Aorta (tissue), 5 donors: ENCODE measurements around the gene PODN. TPM values are rescaled to one million over a fixed set of nuclear protein-coding genes. Genes with fewer than 3 reads are reported as not detected.

ENCODE experiments used
- ATAC-seq: fragments of 200-7000 bp; cut with Tn5 transposase; one replicate; pipeline ENCODE4 v1.9.1; 2022; ENCODE audit warnings: moderate library complexity; ENCODE audit not compliant: low FRiP score
- DNase-seq, 2 donors: peaks; one replicate each; pipeline ENCODE4 v3.0.0-alpha.2; 2020
- H3K27ac ChIP-seq, 2 donors: one replicate each; pipeline ENCODE4 v1.5.1; 2013; ENCODE audit warnings: low read length in 2 of 2, mild to moderate bottlenecking in 2 of 2, moderate library complexity in 2 of 2, control low read depth in 1 of 2, inconsistent platforms in 1 of 2, low read depth in 1 of 2
- H3K27me3 ChIP-seq, 2 donors: one replicate each; pipeline ENCODE4 v1.6.1; 2013; ENCODE audit warnings: control low read depth in 1 of 2, low read length in 1 of 2, mild to moderate bottlenecking in 1 of 2, moderate library complexity in 1 of 2; ENCODE audit not compliant: insufficient read depth in 2 of 2, control insufficient read depth in 1 of 2
- H3K36me3 ChIP-seq, 2 donors: one replicate each; pipeline ENCODE4 v1.6.1; 2013; ENCODE audit warnings: control low read depth in 1 of 2, low read length in 1 of 2, mild to moderate bottlenecking in 1 of 2; ENCODE audit not compliant: insufficient read depth in 2 of 2, control insufficient read depth in 1 of 2
- H3K4me1 ChIP-seq, 2 donors: one replicate each; pipeline ENCODE4 v1.6.1; 2013; ENCODE audit warnings: low read length in 2 of 2, control low read depth in 1 of 2, mild to moderate bottlenecking in 1 of 2, moderate library complexity in 1 of 2; ENCODE audit not compliant: insufficient read depth in 2 of 2, control insufficient read depth in 1 of 2
- H3K4me3 ChIP-seq, 2 donors: one replicate each; pipeline ENCODE4 v1.5.1; 2013; ENCODE audit warnings: low read length in 2 of 2, control low read depth in 1 of 2, mild to moderate bottlenecking in 1 of 2
- H3K9me3 ChIP-seq: one replicate; pipeline ENCODE4 v1.6.1; 2013; ENCODE audit warnings: mild to moderate bottlenecking, low read length; ENCODE audit not compliant: control insufficient read depth
- WGBS, 2 donors: extraction: QIAGEN DNeasy Blood & Tissue Kit; methylation state at CpG; one replicate each; pipeline ENCODE4 v1.1.7; 2013; 5-methylcytosine and 5-hydroxymethylcytosine counted together
- intact Hi-C, 2 donors: fragments of 100-400 bp; cut with DNase I; formaldehyde crosslinking; loops; one replicate each; pipeline versions ENCODE4 v1.14.2 to v1.15.0; 2022
- polyA plus RNA-seq, 2 donors: library from polyadenylated mRNA; stranded (reverse); fragments of 200-250 nt; gene quantifications; one replicate each; pipeline ENCODE4 v1.2.3, GENCODE V29; 2013
- total RNA-seq, 2 donors: library from RNA; stranded (reverse); fragmentation: NEBNext Ultra II Directional; extraction: Animal tissue kit (Norgen Biotek cat#: 25700); gene quantifications; one replicate each; pipeline ENCODE4 v1.2.1, GENCODE V29; 2021
- donor health status: healthy with polysubstance abuse.
- donor health status: Bipolar disorder and iron deficiency.
- donor health status: DM: no; HTN: no; CAD: no.
- donor health status: DM: no; HTN: no; CAD: no.
- donor health status: DM: yes; HTN: yes; CAD: no.

Gene PODN
- total and polyA plus RNA-seq, 4 donors, result 14.3 to 152 (median 53.8) TPM

GRCh38 chr1:53069265-53069662 is 7.3 kb downstream of the PODN start:
- WGBS, 2 donors, result 89 to 90% methylated on average over 7 of the region's 7 CpGs
- no peak for DNase-seq
- Histone ChIP-seq H3K27me3 (no peaks in the 10 kb centered on the region), H3K27ac (no peak overlapping the region), H3K4me1 (no peaks in the 10 kb centered on the region), H3K9me3 (no peaks in the 10 kb centered on the region), H3K36me3 (no peaks in the 10 kb centered on the region), H3K4me3 (no peak overlapping the region)
- intact Hi-C loops, result loop anchor here in 1 of 2 donors (10.0 kb wide), 1 partner anchor 106 kb away; no protein-coding TSS in a partner anchor
- ATAC-seq, result no peak

- ATAC-seq, result no peak
- no peak overlapping the region for H3K27ac ChIP-seq
- no peaks in the 10 kb centered on the region for H3K36me3 ChIP-seq
- H3K4me1 ChIP-seq, result no peaks in the 10 kb centered on the region
- H3K27me3 ChIP-seq, result no peaks in the 10 kb centered on the region
- WGBS, 2 donors, result 92 to 95% methylated on average over 31 of the region's 31 CpGs
- intact Hi-C loops, result loop anchor here in 1 of 2 donors (10.0 kb wide), 1 partner anchor 105 kb away; no protein-coding TSS in a partner anchor
- no peak overlapping the region for H3K4me3 ChIP-seq
- no peaks in the 10 kb centered on the region for H3K9me3 ChIP-seq
- peak; percentile 41 to 63 for DNase-seq
These were observed 7.8 kb downstream of the PODN start for GRCh38 chr1:53069663-53070327.

GRCh38 chr1:53070621-53071020 is 8.6 kb downstream of the PODN start:
- no peaks in the 10 kb centered on the region for H3K27me3 ChIP-seq
- 96 to 97% methylated on average over 11 to 12 of the region's 12 CpGs for WGBS, 2 donors
- no peak overlapping the region for H3K4me3 ChIP-seq
- H3K36me3 ChIP-seq, result no peaks in the 10 kb centered on the region
- ATAC-seq (no peak), DNase-seq (peak in 1 of 2 donors; percentile 72)
- no peaks in the 10 kb centered on the region for H3K9me3 ChIP-seq
- no peak overlapping the region for H3K27ac ChIP-seq
- H3K4me1 ChIP-seq, result no peaks in the 10 kb centered on the region
- intact Hi-C loops, result no loop called here

GRCh38 chr1:53071167-53071865 is 9.3 kb downstream of the PODN start:
- intact Hi-C loops, result no loop called here
- 80 to 90% methylated on average over 17 of the region's 17 CpGs for WGBS, 2 donors
- no peaks in the 10 kb centered on the region for H3K27me3 ChIP-seq
- H3K4me3 ChIP-seq, result no peak overlapping the region
- H3K9me3 ChIP-seq, result no peaks in the 10 kb centered on the region
- ATAC-seq, result no peak
- H3K36me3 ChIP-seq, result no peaks in the 10 kb centered on the region
- H3K27ac ChIP-seq, result no peak overlapping the region
- H3K4me1 ChIP-seq, result no peaks in the 10 kb centered on the region
- peak in 1 of 2 donors; percentile 66 for DNase-seq

GRCh38 chr1:53071915-53072314 is 9.9 kb downstream of the PODN start:
- Histone ChIP-seq H3K4me1 (no peaks in the 10 kb centered on the region), H3K36me3 (no peaks in the 10 kb centered on the region), H3K4me3 (no peak overlapping the region), H3K27ac (no peak overlapping the region), H3K9me3 (no peaks in the 10 kb centered on the region), H3K27me3 (no peaks in the 10 kb centered on the region)
- ATAC-seq (no peak), DNase-seq (no peak)
- WGBS, 2 donors, result 88 to 96% methylated on average over 1 of the region's 1 CpG
- intact Hi-C loops, result no loop called here

GRCh38 chr1:53073287-53073686 is 11.3 kb downstream of the PODN start:
- Histone ChIP-seq H3K27ac (no peak overlapping the region), H3K9me3 (no peaks in the 10 kb centered on the region), H3K27me3 (no peaks in the 10 kb centered on the region), H3K4me1 (no peaks in the 10 kb centered on the region), H3K36me3 (no peaks in the 10 kb centered on the region), H3K4me3 (no peak overlapping the region)
- DNase-seq, result no peak
- ATAC-seq, result no peak
- intact Hi-C loops, result no loop called here
- WGBS, 2 donors, result 95 to 97% methylated on average over 7 of the region's 7 CpGs

GRCh38 chr1:53073868-53074311 is 11.9 kb downstream of the PODN start:
- H3K4me1 ChIP-seq, result no peaks in the 10 kb centered on the region
- DNase-seq (peak; percentile 56 to 74), ATAC-seq (peak; percentile 54)
- no peak overlapping the region for H3K27ac ChIP-seq
- no peak overlapping the region for H3K4me3 ChIP-seq
- H3K36me3 ChIP-seq, result no peaks in the 10 kb centered on the region
- H3K9me3 ChIP-seq, result no peaks in the 10 kb centered on the region
- WGBS, 2 donors, result 70 to 78% methylated on average over 10 of the region's 10 CpGs
- H3K27me3 ChIP-seq, result no peaks in the 10 kb centered on the region
- intact Hi-C loops, result no loop called here

GRCh38 chr1:53074313-53075154 is 12.5 kb downstream of the PODN start:
- peak; percentile 36 to 42 for DNase-seq
- ATAC-seq, result no peak
- H3K4me1 ChIP-seq, result no peaks in the 10 kb centered on the region
- intact Hi-C loops, result no loop called here
- no peaks in the 10 kb centered on the region for H3K36me3 ChIP-seq
- H3K27ac ChIP-seq, result no peak overlapping the region
- 92 to 93% methylated on average over 7 to 8 of the region's 8 CpGs for WGBS, 2 donors
- H3K4me3 ChIP-seq, result no peak overlapping the region
- H3K9me3 ChIP-seq, result no peaks in the 10 kb centered on the region
- H3K27me3 ChIP-seq, result no peaks in the 10 kb centered on the region
